ENCODE results near the gene ZSWIM1.
"Not testable (repeated sequence)": the region's sequence is repeated elsewhere in the genome, so short reads cannot be mapped to it uniquely, and the experiment has no call there.

ZSWIM1 gene

DNA sequence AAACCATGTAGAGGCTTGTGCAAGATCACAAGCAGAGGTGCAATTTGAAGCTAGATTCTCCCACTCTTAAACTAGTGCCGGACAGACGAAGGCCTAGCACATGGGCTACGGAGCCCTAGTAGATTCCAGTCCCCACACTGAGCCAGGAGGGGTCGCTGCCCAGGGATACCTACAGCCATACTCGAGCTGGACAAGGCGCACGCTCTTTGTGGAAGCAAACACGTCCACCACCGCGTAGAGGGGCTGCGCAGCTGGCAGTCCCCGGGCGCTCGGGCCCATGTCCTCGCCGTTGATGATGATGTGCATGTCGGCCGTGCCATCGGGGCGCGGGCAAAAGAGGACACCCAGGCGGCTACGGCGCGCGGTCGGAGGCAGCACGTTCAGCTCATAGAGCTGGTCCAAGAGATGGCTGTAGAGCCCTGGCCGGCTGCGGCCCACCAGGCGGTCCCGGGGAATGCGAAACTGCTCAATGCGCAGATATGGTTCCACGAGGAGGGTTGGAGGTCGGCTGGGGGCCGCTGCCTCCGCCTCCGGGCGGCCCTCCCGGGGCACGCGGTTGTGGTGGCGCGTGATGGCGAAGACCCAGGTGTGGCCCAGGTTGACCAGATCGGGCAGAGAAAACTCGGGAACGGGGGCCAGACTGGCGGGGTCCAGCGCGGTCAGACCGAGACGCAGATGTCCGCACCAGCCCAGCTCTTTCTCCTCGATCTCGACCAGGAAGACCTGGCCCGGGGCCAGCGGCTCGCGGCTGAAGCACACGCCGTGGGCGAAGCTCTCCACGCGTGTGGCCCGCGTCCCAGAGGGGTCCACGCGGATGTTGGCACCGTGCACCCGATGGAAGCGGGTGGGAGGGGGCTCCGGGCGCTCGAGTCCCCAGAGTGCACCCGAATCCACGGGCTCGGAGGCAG is 9.3 kb downstream of the ZSWIM1 start:
- no peak for DNase-seq

DNA sequence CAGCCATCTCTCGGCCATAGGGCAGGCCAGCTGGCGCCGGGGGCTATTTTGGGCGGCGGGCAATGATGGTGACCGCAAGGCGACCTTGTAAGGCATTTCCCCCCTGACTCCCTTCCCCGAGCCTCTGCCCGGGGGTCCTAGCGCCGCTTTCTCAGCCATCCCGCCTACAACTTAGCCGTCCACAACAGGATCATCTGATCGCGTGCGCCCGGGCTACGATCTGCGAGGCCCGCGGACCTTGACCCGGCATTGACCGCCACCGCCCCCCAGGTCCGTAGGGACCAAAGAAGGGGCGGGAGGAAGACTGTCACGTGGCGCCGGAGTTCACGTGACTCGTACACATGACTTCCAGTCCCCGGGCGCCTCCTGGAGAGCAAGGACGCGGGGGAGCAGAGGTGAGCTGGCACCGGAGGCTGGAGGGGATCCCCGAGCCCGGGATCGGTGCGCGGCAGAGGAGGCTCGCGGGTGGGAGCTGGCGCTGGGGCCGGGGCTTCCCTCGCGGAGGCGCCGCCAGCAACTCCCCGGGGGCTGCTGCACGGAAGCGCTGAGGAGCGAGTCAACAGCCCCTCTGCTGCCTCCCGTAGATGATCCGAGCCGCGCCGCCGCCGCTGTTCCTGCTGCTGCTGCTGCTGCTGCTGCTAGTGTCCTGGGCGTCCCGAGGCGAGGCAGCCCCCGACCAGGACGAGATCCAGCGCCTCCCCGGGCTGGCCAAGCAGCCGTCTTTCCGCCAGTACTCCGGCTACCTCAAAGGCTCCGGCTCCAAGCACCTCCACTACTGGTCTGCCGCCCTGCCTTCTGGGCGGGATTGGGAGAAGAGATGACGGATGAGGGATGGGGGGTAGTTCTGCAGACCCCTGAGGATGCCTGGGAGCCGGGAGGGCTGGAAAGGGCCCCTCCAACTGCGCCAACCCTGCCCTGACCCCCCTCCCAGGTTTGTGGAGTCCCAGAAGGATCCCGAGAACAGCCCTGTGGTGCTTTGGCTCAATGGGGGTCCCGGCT is 10.3 kb downstream of the ZSWIM1 start, which contains the start of the genes CTSA and NEURL2:
Gene CTSA (plus strand): TSS at position 351 of the 999 bp plus-strand sequence. CDS start 234 bp downstream, at position 585.
Gene NEURL2 (minus strand): TSS at position 224 of the 999 bp plus-strand sequence. CDS start 217 bp downstream, at position 7.
- DNase-seq, result peak; percentile 92

DNA sequence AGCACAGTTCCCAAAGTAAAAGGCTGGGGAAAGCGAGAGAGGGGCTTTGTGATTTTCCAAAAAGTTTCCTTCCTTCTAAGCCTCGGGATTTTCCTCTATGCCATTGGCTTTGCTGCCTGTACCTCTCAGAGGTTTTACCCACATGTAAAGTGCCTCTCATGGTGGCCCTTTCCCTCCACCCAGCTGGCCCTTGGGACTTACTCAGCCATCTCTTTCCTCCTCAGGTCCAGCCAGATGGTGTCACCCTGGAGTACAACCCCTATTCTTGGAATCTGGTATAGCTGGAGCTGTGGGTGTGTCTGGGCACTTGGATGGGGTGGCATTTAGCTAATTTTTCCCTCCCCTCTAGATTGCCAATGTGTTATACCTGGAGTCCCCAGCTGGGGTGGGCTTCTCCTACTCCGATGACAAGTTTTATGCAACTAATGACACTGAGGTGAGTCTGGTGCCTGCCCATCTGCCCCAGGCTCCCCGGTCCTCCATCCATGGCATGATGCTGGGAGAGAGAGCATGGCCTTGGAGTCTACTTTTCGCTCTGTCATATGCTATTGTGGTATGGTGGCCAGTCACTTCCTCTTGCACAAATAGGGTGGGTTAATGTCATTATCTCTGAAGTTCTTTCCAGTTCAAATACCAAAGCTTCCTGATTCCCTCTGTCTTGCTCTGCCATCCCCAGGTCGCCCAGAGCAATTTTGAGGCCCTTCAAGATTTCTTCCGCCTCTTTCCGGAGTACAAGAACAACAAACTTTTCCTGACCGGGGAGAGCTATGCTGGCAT is 11.2 kb downstream of the ZSWIM1 start:
- DNase-seq, result peak; percentile 48

DNA sequence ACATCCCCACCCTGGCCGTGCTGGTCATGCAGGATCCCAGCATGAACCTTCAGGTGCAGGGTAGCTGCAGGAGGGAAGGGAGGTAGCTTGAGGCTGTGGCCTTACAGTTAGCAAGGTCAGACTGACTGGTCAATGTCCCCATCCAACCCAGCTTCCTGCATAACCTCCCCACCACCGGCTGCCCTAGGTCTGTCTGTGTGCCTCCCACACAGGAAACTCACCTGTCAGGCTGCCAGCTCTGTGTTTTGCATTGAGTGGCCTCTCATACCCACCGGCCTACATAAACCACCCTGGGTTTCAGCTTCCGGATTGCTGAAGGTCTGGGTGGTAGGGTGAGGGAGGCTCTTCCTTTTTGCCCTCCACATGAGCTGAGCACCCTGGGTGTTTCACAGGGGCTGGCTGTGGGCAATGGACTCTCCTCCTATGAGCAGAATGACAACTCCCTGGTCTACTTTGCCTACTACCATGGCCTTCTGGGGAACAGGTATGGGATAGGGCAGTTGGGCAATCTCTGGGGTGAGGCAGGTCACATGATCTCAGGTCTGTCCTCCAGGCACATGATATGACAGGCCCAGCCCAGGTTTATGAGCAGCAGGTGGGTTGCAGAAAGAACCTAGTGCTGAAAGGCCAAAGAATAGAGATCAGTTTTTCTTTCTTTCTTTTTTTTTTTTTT is 11.9 kb downstream of the ZSWIM1 start:
- no peak for DNase-seq

DNA sequence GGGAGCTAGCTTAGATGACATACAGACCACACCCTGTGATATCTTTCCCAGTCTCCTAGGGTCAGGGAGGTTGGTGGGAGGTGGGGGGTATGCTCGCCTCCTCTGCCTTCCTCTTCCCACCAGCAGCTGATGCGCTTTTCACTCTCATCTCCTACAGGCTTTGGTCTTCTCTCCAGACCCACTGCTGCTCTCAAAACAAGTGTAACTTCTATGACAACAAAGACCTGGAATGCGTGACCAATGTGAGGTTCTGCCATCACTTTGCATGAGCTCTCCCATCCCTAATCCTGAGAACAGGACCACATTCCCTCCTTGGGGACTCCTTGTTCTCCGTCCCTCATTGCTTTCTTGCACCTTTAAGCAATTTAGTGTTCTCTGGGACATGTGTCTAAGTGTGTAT is 12.8 kb downstream of the ZSWIM1 start:
- DNase-seq, result no peak

DNA sequence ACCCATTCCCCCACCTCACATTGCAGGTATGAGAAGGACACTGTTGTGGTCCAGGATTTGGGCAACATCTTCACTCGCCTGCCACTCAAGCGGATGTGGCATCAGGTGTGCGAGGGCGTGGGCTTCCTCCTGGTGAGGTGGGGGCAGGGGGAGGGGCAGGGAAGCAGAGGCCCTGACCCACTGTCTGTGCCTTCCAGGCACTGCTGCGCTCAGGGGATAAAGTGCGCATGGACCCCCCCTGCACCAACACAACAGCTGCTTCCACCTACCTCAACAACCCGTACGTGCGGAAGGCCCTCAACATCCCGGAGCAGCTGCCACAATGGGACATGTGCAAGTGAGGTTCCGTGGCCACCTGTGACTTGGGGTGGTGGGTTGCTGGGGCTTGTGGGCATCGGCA is 13.8 kb downstream of the ZSWIM1 start:
- DNase-seq, result no peak

DNA sequence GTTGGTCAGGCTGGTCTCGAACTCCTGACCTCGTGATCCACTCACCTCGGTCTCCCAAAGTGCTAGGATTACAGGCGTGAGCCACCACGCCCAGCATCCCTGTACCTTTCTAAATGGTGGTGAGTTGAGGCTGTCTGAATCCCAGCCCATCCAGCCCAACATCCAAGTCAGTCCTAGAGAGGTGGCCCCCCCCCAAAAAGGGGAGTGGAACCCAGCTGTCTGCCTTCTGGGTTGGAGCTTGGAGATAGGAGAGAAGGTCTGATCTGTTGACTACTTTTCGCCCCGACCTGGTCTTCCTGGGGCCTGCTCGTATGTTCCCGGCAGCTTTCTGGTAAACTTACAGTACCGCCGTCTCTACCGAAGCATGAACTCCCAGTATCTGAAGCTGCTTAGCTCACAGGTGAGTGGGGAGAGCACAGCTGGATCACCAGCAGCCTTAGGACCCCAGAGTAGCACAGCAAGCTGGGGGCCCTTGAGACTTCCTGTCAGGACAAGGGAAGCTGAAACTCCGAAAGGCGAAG is 15.7 kb downstream of the ZSWIM1 start:
- DNase-seq, result no peak

DNA sequence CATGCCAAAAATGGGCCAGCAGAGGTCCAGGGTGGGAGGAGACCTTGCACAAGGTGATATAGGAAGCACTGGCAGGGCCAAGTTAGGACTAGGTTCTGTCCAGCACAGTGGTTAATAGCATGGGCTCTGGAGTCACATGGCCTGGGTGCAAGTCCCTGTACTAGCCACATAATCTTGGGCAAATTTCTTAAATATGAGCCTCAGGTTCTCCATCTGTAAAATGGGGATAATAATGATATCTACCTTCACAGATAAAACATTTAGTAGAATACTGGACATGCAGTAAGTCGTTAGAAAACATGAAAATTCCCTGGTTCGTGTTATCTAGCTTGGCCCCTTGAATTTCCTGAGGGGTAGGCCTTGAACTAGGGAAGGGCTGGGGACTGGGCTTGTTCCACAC is 16.3 kb downstream of the ZSWIM1 start:
- no peak for DNase-seq

DNA sequence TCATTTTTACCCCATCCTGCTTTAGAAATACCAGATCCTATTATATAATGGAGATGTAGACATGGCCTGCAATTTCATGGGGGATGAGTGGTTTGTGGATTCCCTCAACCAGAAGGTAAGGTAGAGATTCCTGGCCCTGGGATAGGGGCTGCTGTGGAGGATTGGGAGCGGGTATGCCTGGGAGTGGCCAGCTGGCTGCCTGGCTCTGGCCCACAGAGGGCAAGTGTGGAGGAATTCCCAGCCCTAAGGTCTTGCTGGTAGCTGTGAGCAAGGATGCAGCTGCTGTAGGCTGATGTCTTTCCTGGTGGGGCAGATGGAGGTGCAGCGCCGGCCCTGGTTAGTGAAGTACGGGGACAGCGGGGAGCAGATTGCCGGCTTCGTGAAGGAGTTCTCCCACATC is 16.7 kb downstream of the ZSWIM1 start:
- no peak for DNase-seq

DNA sequence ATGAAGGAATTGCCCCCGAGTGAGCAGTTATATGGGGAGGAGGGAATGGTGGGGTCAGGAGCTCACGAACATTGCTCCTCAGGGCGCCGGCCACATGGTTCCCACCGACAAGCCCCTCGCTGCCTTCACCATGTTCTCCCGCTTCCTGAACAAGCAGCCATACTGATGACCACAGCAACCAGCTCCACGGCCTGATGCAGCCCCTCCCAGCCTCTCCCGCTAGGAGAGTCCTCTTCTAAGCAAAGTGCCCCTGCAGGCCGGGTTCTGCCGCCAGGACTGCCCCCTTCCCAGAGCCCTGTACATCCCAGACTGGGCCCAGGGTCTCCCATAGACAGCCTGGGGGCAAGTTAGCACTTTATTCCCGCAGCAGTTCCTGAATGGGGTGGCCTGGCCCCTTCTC is 17.3 kb downstream of the ZSWIM1 start:
- no peak for DNase-seq

DNA sequence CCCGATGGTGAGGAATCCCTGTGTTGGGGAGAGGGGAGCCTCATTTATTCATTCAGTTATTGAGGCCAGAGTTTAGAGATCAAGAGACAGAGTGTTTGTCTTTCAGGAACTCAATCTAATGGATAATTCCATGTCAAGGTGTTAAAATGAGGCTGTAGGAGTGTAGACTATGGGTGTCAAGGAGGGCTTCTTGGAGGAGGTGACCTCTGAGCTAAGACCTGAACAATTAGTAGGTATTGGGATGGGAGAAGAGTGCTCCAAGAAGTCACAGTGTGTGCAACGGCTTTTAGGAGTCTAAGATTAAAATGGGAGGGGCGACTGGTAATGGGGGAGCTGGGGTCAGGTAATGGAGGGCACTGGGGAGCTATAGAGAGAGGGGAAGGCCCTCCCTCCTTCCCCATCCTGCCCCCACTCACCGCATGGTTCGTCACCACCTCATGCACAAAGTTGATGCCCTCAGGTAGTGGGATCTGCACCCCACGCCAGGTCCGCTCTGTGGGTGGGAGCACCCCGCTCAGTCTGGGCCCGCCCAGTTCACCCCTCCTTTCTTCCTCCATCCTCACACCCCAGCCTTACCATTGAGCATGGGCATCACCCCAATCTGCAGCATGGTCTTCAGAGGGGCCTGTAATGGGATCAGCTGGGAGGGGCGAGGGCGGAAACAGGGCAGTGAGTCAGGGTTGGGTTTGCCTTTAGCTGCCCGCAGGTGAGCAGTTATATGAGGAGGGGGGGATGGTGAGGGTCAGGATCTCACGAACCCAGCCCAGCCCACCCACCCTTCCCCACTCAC is 18.2 kb downstream of the ZSWIM1 start:
- DNase-seq, result no peak

DNA sequence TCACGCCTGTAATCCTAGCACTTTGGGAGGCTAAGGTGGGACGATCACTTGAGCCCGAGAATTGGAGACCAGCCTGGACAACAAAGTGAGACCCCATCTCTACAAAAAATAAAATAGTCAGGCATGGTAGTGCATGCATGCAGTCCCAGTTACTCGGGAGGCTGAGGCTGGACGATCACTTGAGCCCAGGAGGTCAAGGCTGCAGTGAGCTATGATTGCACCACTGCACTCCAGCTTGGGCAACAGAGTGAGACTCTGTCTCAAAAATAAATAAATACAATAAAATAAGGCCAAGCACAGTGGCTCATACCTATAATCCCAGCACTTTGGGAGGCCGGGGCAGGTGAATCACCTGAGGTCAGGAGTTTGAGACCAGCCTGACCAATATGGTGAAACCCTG is 20.3 kb downstream of the ZSWIM1 start:
- DNase-seq, result not testable (repeated sequence)

DNA sequence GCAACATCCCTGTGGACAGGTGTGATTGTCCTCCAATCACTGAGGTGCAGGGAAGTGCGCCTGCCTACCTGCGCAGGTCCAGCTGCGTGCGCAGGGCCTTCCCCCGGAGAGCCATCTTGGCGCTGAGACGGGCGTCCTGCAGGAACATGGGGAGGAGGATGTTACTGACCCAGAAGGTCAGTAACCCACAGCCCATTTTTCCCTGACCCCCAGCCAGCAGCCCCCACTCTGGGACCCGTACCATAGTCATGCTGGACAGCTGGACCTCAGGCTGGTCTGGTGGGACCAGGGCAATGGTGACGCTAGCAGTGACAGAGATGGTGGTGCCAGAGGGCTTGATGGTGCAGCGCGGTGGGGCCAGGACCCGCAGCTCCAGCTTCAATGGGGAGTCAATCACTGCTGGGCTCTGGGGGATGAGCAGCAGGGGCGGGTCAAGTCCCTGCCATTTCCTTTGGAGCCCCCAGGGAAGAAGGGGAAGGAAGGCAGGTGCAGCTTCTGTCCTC is 21.2 kb downstream of the ZSWIM1 start:
- DNase-seq, result no peak

DNA sequence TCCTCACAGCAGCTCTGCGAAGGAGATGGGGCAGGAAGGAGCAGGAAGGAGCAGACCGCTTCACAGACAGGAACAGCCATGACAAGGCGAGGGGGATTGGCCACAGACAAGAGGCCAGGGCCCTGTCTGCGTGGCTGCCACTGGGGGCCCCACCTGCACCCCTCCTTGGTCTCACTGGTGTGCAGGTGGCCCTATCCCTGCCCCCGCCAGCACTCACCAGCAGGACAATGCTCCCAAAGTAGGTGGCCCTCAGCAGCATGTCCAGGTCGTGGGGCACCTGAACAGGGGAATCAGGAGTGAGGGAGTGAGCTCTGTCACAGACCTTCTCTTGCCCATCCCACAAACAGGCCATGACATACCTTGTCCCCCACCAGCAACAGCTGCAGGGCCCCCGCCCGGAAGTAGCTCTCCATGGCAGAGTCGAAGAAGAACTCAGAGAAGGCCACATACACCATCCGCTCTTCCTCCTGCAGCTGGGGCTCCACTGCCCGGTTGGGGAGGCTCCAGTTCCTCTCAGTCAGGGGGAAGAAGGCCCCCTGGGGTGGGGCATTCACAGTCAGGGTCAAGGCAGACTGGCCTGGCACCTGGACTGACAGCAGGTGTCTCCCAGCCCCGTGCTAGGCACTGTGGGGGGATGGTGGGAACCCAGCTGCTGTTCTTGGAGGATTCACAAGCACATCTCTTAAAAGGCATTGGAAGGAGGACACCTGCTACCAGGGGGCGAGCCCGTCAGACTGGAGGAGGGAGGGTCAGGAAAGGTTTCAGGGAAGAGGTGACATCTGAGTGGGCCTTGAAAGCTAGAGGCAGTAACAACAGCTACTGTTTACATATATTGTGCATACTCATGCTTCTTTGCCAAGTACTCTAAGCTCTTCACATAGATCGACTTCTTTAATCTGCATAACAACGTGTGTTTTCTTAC is 23.8 kb downstream of the ZSWIM1 start:
- DNase-seq, result no peak

DNA sequence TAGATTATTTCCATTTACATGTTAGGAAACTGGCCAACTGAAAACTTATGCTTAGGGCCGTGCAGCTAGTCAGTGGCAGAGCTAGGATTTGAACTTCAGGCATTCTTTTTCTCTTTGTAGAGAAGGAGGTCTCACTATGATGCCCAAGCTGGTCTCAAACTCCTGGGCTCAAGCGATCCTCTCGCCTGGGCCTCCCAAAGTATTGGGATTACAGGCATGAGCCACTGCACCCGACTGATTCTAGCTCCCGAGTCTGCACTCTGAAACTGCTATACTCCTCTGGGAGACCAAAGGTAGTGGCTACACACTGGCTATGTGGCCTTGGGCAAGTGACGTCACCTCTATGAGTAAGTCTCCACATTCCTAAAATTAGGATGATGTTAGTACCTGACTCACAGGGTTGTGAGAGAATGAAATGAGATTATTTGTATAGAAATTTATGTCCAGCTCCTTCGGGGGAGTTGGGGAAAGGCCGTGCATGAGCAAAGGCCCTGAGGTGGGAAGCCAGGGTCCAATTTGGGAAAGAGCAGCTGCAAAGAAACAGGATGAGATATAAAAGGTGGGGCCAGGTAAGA is 24.6 kb downstream of the ZSWIM1 start:
- DNase-seq, result no peak

DNA sequence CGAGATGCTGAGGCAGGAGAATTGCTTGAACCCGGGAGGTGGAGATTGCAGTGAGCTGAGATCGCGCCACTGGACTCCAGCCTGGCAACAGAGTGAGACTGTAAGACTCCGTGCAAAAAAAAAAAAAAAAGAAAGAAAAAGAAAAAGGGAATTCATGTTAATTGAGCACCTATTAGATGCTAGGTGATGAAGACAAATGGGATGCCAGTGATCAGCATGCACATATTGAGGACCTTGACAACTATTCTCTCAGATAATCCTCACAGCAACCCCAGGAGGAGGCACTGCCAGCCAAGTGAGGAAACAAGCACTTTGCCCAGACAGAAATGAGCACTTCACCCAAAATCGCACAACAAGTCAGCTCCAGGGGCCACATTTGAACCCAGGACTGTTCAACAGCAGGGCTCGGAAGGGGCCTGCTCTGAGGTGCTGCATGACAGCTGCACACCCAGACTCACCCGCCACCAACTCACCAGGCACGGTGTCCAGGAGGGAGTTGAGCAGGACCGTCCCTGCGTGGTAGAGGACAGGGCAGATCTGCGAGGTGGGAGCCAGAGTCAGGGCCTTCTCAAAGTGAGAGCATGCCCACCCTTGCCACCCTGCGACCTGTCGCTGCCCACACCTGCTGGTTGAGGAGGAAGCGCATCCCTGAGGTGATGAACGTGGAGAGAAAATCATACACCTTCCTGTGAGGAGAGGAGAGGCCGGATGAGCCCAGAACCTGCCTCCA is 26.4 kb downstream of the ZSWIM1 start:
- no peak for DNase-seq

DNA sequence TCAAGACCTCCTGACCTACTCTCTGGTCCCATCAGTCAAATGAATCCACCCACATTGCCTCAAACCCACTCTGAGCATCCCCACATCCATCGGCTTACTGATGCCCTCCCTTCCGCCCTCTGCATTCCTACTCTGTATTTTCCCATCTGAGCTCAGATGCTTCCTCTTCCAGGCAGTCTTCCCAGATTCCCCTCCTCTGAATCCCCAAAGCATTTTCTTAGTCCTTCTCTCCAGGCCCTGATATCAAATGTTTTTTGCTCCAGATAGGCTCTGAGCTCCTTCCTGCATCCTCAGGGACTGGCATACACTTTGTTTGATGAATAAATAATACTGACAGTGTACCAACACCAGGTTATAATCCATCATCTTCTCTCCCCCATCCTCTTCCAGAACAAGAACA is 27.1 kb downstream of the ZSWIM1 start:
- no peak for DNase-seq

DNA sequence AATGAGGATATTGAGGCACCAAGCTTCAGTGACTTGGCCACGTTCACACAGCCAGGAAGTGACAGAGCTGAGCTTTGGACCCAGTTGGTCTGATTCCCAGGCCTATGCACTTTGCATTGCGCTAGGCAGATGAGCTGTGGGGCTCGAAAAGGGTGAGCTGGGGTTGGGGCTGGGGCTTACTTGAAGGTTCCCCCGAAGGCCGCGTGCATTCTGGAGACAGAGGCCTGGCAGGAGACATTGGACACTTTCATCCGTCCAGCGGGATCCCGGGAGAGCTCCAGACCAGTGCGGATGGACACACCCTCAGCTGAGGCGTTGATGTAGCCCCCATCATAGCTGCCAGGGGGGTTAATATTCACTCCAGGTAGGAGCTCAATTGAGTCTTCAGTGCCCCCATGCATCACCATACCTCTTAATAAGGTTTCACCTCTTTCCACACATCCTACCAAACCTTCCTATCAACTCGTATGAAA is 28.3 kb downstream of the ZSWIM1 start:
- no peak for DNase-seq

Data from OCI-M1 (cell line).